ENCODE results near the gene COL4A6. TPM values are rescaled to one million over a fixed set of nuclear protein-coding genes. Genes with fewer than 3 reads are reported as not detected.

COL4A6 gene
- total RNA-seq, 1 experiment from 2014 or later = 0.28 TPM

DNA sequence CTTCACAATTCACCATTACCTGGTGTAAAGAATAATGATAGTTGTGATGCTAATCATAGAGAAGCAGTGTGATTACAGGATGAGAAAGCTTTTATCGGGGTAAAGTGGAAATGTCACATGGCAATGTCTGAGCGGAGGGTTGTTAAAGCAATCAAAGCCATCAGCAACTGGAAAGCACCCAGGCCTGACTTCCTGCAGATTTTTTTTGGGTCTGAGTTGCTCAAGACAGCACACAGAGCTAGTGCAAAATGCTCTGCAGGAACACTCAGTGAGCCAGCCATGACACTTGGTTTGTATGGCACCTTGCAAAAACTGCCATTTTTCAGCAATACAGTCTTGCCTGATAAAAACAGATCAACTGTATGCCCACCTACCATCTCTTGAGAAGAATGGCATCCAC lies 152.9 kb downstream of the COL4A6 start:
- intact Hi-C loops (cut with micrococcal nuclease; ENCODE audit: unreplicated experiment) = no loop called here
- CTCF ChIA-PET = no interaction called here

GRCh38 chrX:108275732-108276131 lies 162.5 kb downstream of the COL4A6 start:
- in situ Hi-C loops (cut with HindIII; ENCODE audit: low pct_unique_long_range_greater_than_20kb, low sequenced_read_pairs) (no loop called here), intact Hi-C loops (cut with micrococcal nuclease; ENCODE audit: unreplicated experiment) (no loop called here)
- BruUV-seq (replicated peaks) = no TSS peak
- no peaks in the 10 kb centered on the region for H3K4me1 ChIP-seq (ENCODE audit: control insufficient read depth, insufficient read depth, low read length)
- H3K4me3 ChIP-seq (ENCODE audit: low read depth in 2 of 2, low read length in 2 of 2) = no peak overlapping the region
- CTCF ChIA-PET = no interaction called here
- no peaks in the 10 kb centered on the region for H3K9me3 ChIP-seq (ENCODE audit: control insufficient read depth, insufficient read depth, low read depth, low read length)
- no peak for DNase-seq (ENCODE audit: low read depth, low spot score)
- TF ChIP-seq POLR2AphosphoS5 (IDR thresholded peaks at IDR 0.05; ENCODE audit: low read depth, low read length) (no peak), TCF7L2 (IDR thresholded peaks at IDR 0.05; ENCODE audit: low read depth, low read length) (no peak), SIN3A (IDR thresholded peaks at IDR 0.05; ENCODE audit: borderline replicate concordance, insufficient read depth, low read depth, low read length) (no peak)
- TF ChIP-seq, protein P1, sequence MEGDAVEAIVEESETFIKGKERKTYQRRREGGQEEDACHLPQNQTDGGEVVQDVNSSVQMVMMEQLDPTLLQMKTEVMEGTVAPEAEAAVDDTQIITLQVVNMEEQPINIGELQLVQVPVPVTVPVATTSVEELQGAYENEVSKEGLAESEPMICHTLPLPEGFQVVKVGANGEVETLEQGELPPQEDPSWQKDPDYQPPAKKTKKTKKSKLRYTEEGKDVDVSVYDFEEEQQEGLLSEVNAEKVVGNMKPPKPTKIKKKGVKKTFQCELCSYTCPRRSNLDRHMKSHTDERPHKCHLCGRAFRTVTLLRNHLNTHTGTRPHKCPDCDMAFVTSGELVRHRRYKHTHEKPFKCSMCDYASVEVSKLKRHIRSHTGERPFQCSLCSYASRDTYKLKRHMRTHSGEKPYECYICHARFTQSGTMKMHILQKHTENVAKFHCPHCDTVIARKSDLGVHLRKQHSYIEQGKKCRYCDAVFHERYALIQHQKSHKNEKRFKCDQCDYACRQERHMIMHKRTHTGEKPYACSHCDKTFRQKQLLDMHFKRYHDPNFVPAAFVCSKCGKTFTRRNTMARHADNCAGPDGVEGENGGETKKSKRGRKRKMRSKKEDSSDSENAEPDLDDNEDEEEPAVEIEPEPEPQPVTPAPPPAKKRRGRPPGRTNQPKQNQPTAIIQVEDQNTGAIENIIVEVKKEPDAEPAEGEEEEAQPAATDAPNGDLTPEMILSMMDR (IDR thresholded peaks at IDR 0.05) = no peak
- TF ChIP-seq, protein P2, sequence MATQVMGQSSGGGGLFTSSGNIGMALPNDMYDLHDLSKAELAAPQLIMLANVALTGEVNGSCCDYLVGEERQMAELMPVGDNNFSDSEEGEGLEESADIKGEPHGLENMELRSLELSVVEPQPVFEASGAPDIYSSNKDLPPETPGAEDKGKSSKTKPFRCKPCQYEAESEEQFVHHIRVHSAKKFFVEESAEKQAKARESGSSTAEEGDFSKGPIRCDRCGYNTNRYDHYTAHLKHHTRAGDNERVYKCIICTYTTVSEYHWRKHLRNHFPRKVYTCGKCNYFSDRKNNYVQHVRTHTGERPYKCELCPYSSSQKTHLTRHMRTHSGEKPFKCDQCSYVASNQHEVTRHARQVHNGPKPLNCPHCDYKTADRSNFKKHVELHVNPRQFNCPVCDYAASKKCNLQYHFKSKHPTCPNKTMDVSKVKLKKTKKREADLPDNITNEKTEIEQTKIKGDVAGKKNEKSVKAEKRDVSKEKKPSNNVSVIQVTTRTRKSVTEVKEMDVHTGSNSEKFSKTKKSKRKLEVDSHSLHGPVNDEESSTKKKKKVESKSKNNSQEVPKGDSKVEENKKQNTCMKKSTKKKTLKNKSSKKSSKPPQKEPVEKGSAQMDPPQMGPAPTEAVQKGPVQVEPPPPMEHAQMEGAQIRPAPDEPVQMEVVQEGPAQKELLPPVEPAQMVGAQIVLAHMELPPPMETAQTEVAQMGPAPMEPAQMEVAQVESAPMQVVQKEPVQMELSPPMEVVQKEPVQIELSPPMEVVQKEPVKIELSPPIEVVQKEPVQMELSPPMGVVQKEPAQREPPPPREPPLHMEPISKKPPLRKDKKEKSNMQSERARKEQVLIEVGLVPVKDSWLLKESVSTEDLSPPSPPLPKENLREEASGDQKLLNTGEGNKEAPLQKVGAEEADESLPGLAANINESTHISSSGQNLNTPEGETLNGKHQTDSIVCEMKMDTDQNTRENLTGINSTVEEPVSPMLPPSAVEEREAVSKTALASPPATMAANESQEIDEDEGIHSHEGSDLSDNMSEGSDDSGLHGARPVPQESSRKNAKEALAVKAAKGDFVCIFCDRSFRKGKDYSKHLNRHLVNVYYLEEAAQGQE (IDR thresholded peaks at IDR 0.05; ENCODE audit: insufficient read depth in 1 of 2, low read depth in 2 of 2, low read length in 1 of 2) = no peak
- no peaks in the 10 kb centered on the region for H3K36me3 ChIP-seq (ENCODE audit: control insufficient read depth, insufficient read depth, low read length)
- H3K27ac ChIP-seq (ENCODE audit: low read length) = no peak overlapping the region
- POLR2A ChIA-PET = no interaction called here
- no peak for ATAC-seq
- no peaks in the 10 kb centered on the region for H3K27me3 ChIP-seq (ENCODE audit: control insufficient read depth, insufficient read depth, low read length)

More for the DNA sequence above, 152.9 kb downstream of the COL4A6 start:
- DNase-seq (ENCODE audit: low read depth, low spot score) (no peak), ATAC-seq (no peak)
- BruUV-seq (replicated peaks) = no TSS peak
- Histone ChIP-seq H3K4me1 (ENCODE audit: control insufficient read depth, insufficient read depth, low read length) (no peaks in the 10 kb centered on the region), H3K9me3 (ENCODE audit: control insufficient read depth, insufficient read depth, low read depth, low read length) (no peaks in the 10 kb centered on the region), H3K36me3 (ENCODE audit: control insufficient read depth, insufficient read depth, low read length) (no peaks in the 10 kb centered on the region), H3K27me3 (ENCODE audit: control insufficient read depth, insufficient read depth, low read length) (peaks cover 4% of the 10 kb centered on the region; the same call in 1 of the 2 replicates), H3K27ac (ENCODE audit: low read length) (no peak overlapping the region), H3K4me3 (ENCODE audit: low read depth in 2 of 2, low read length in 2 of 2) (no peak overlapping the region)
- in situ Hi-C loops (cut with HindIII; ENCODE audit: low pct_unique_long_range_greater_than_20kb, low sequenced_read_pairs) = no loop called here
- TF ChIP-seq POLR2AphosphoS5 (IDR thresholded peaks at IDR 0.05; ENCODE audit: low read depth, low read length) (no peak), TCF7L2 (IDR thresholded peaks at IDR 0.05; ENCODE audit: low read depth, low read length) (no peak), SIN3A (IDR thresholded peaks at IDR 0.05; ENCODE audit: borderline replicate concordance, insufficient read depth, low read depth, low read length) (no peak)
- TF ChIP-seq, protein P1 (IDR thresholded peaks at IDR 0.05) = no peak
- TF ChIP-seq, protein P2 (IDR thresholded peaks at IDR 0.05; ENCODE audit: insufficient read depth in 1 of 2, low read depth in 2 of 2, low read length in 1 of 2) = no peak
- POLR2A ChIA-PET = no interaction called here
